HG02943 (cell line): ENCODE data around the gene RSU1.

Source experiments
- ATAC-seq: cut with Tn5 transposase; IDR thresholded peaks from one replicate; pipeline ENCODE4 v1.9.1; 2021; ENCODE audit warnings: mild to moderate bottlenecking, low read depth, moderate library complexity; ENCODE audit not compliant: unreplicated experiment

The RSU1 gene

GRCh38 chr10:16545116-16545736, 272.0 kb downstream of the RSU1 start:
- ATAC-seq: peak; percentile 61

DNA sequence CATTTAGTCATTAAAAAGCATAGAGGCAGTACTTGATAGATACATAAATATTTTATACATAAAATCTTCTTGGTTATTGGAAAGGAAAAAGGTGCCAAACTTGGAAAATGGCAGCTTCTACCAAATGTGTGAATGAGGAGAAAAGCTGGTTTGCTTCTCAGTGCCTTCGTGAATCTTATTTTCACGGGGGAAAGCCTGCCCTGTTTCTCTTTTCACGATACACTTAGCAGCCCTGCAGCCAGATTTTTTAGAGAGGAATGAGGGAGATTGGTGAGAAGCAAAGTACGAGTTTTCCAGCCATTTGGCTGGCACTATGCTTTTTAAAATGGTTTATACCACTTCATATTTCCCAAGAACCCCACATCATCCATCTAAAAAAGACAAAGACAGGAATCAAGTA, 272.6 kb downstream of the RSU1 start:
- no peak for ATAC-seq

GRCh38 chr10:16544099-16544498, 273.1 kb downstream of the RSU1 start:
- no peak for ATAC-seq
